Measurements from ENCODE around the gene DAP. TPM values are rescaled to one million over a fixed set of nuclear protein-coding genes. Genes with fewer than 3 reads are reported as not detected.

Gene DAP
- polyA plus RNA-seq, 3 donors, result 60.9 to 69.0 (median 62.3) TPM

- peaks cover 60 to 76% of the 10 kb centered on the region in 2 donors for H3K36me3 Mint-ChIP-seq
- WGBS (ENCODE audit: insufficient coverage), result 90% methylated on average over 2 of the region's 11 CpGs
- H4K20me1 ChIP-seq (ENCODE audit: insufficient read depth, low read length), result peaks cover 59% of the 10 kb centered on the region
- H3K4me1 ChIP-seq (ENCODE audit: control insufficient read depth in 1 of 2, insufficient read depth in 2 of 2, low read length in 2 of 2), result peaks cover 17 to 19% of the 10 kb centered on the region in 2 donors
- peak overlapping the region in 4 of 7 donors; percentile 25 to 59 (median 38) for H3K27ac Mint-ChIP-seq
- no peak overlapping the region for H3K27ac ChIP-seq (ENCODE audit: low read depth in 1 of 2, low read length in 2 of 2)
- no peak for TF ChIP-seq CTCF (IDR thresholded peaks at IDR 0.05)
- no peak overlapping the region for H3K4me3 Mint-ChIP-seq
- H3K9me3 ChIP-seq (replicated peaks in 1 of 2; ENCODE audit: control insufficient read depth in 1 of 2, insufficient read depth in 1 of 2, low read length in 2 of 2), result no peaks in the 10 kb centered on the region
- no peak overlapping the region for H3K4me3 ChIP-seq (replicated peaks in 1 of 3; ENCODE audit: low read depth in 2 of 3, low read length in 3 of 3)
- no peak overlapping the region for H3K9ac ChIP-seq (ENCODE audit: insufficient read depth, low read length, poor library complexity, severe bottlenecking)
- peaks cover 20% of the 10 kb centered on the region for H3K79me2 ChIP-seq (ENCODE audit: insufficient read depth, low read length)
- DNase-seq, result no peak
- H3K4me2 ChIP-seq (replicated peaks; ENCODE audit: extremely low read depth, low read length, poor library complexity, severe bottlenecking), result no peak overlapping the region
- intact Hi-C loops (cut with micrococcal nuclease), result no loop called here
- H3K9me3 Mint-ChIP-seq, result peaks cover 0 to 3% (median 0%) of the 10 kb centered on the region in 7 donors
- H3K4me1 Mint-ChIP-seq, result peaks cover 21% of the 10 kb centered on the region
- no peak overlapping the region for H2AFZ ChIP-seq (ENCODE audit: insufficient read depth, low read depth, low read length, poor library complexity, severe bottlenecking)
- peaks cover 30 to 69% of the 10 kb centered on the region in 2 donors for H3K36me3 ChIP-seq (replicated peaks in 1 of 2; ENCODE audit: control insufficient read depth in 1 of 2, insufficient read depth in 2 of 2, low read length in 2 of 2)
- H3K27me3 ChIP-seq (ENCODE audit: control insufficient read depth in 2 of 2, insufficient read depth in 2 of 2, low read length in 2 of 2), result no peaks in the 10 kb centered on the region
- H3K27me3 Mint-ChIP-seq (ENCODE audit: low read depth in 3 of 3), result peaks cover 0 to 4% (median 0%) of the 10 kb centered on the region in 3 donors
These were observed 76.5 kb downstream of the DAP start for GRCh38 chr5:10684303-10685086.

- Histone ChIP-seq H3K9ac (ENCODE audit: insufficient read depth, low read length, poor library complexity, severe bottlenecking) (no peak overlapping the region), H3K4me1 (ENCODE audit: control insufficient read depth in 1 of 2, insufficient read depth in 2 of 2, low read length in 2 of 2) (peaks cover 17 to 19% of the 10 kb centered on the region in 2 donors), H3K4me3 (replicated peaks in 1 of 3; ENCODE audit: low read depth in 2 of 3, low read length in 3 of 3) (no peak overlapping the region), H3K27ac (ENCODE audit: low read depth in 1 of 2, low read length in 2 of 2) (peak overlapping the region in 1 of 2 donors; percentile 58), H3K79me2 (ENCODE audit: insufficient read depth, low read length) (peaks cover 11% of the 10 kb centered on the region), H3K27me3 (ENCODE audit: control insufficient read depth in 2 of 2, insufficient read depth in 2 of 2, low read length in 2 of 2) (no peaks in the 10 kb centered on the region), H3K36me3 (replicated peaks in 1 of 2; ENCODE audit: control insufficient read depth in 1 of 2, insufficient read depth in 2 of 2, low read length in 2 of 2) (peaks cover 37 to 84% of the 10 kb centered on the region in 2 donors), H2AFZ (ENCODE audit: insufficient read depth, low read depth, low read length, poor library complexity, severe bottlenecking) (no peak overlapping the region), H3K9me3 (replicated peaks in 1 of 2; ENCODE audit: control insufficient read depth in 1 of 2, insufficient read depth in 1 of 2, low read length in 2 of 2) (no peaks in the 10 kb centered on the region), H3K4me2 (replicated peaks; ENCODE audit: extremely low read depth, low read length, poor library complexity, severe bottlenecking) (no peak overlapping the region), H4K20me1 (ENCODE audit: insufficient read depth, low read length) (peaks cover 48% of the 10 kb centered on the region)
- H3K4me3 Mint-ChIP-seq, result no peak overlapping the region
- DNase-seq, result no peak
- 94% methylated on average over 10 of the region's 16 CpGs for WGBS (ENCODE audit: insufficient coverage)
- H3K36me3 Mint-ChIP-seq, result peaks cover 66 to 80% of the 10 kb centered on the region in 2 donors
- intact Hi-C loops (cut with micrococcal nuclease), result no loop called here
- H3K9me3 Mint-ChIP-seq, result peaks cover 0 to 2% (median 0%) of the 10 kb centered on the region in 7 donors
- peaks cover 0 to 2% (median 0%) of the 10 kb centered on the region in 3 donors for H3K27me3 Mint-ChIP-seq (ENCODE audit: low read depth in 3 of 3)
- peak overlapping the region in 5 of 7 donors; percentile 11 to 73 (median 26) for H3K27ac Mint-ChIP-seq
- peaks cover 20% of the 10 kb centered on the region for H3K4me1 Mint-ChIP-seq
- no peak for TF ChIP-seq CTCF (IDR thresholded peaks at IDR 0.05)
These were observed 78.1 kb downstream of the DAP start for GRCh38 chr5:10682801-10683525.
